ENCODE data around the gene HERC2.

HERC2 gene

DNA sequence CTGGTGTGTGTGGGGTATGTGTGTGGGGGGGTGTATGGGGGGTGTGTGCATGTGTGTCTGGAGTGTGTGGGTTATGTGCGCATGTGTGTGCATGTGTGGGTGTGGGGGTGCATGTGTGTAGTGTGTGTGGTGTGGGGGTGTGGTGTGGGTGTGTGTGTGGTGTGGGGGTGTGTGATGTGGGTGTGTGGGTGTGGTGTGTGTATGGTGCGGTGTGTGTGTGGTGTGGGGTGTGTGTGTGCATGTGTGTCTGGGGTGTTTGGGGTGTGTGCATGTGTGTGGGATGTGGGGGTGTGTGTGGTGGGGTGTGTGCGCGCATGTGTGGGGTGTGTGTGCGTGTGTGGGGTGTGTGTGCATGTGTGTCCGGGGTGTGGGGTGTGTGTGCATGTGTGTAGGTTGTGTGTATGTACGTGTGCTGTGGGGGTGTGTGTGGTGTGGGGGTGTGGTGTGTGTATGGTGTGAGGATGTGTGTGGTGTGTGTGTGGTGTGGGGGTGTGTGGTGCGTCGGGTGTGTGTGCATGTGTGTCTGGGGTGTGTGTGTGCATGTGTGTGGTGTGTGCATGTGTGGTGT lies 216.7 kb downstream of the HERC2 start:
- Histone ChIP-seq H3K9ac (ENCODE audit: low read length) (no peak overlapping the region), H3K36me3 (ENCODE audit: low read length) (no peaks in the 10 kb centered on the region), H3K27me3 (ENCODE audit: low read length) (no peaks in the 10 kb centered on the region), H3K4me2 (ENCODE audit: low read depth, low read length, poor library complexity, severe bottlenecking) (no peak overlapping the region), H2AFZ (ENCODE audit: low read depth, low read length, severe bottlenecking) (no peak overlapping the region), H3K9me2 (replicated peaks; ENCODE audit: insufficient read depth, low read length) (no peaks in the 10 kb centered on the region), H3K27ac (ENCODE audit: low read depth, low read length) (no peak overlapping the region), H3K9me3 (ENCODE audit: insufficient read depth, low read length) (no peaks in the 10 kb centered on the region), H3K4me3 (ENCODE audit: insufficient read depth, low read length, poor library complexity, severe bottlenecking) (no peak overlapping the region), H4K20me1 (ENCODE audit: low read depth, low read length) (no peaks in the 10 kb centered on the region), H3K79me2 (ENCODE audit: insufficient read depth, low read length) (no peaks in the 10 kb centered on the region), H3F3A (ENCODE audit: insufficient read depth) (no peaks in the 10 kb centered on the region)
- TF ChIP-seq EZH2phosphoT487 (conservative IDR thresholded peaks at IDR 0.05; ENCODE audit: low read length): no peak
- TF ChIP-seq, protein P1, sequence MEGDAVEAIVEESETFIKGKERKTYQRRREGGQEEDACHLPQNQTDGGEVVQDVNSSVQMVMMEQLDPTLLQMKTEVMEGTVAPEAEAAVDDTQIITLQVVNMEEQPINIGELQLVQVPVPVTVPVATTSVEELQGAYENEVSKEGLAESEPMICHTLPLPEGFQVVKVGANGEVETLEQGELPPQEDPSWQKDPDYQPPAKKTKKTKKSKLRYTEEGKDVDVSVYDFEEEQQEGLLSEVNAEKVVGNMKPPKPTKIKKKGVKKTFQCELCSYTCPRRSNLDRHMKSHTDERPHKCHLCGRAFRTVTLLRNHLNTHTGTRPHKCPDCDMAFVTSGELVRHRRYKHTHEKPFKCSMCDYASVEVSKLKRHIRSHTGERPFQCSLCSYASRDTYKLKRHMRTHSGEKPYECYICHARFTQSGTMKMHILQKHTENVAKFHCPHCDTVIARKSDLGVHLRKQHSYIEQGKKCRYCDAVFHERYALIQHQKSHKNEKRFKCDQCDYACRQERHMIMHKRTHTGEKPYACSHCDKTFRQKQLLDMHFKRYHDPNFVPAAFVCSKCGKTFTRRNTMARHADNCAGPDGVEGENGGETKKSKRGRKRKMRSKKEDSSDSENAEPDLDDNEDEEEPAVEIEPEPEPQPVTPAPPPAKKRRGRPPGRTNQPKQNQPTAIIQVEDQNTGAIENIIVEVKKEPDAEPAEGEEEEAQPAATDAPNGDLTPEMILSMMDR (IDR thresholded peaks at IDR 0.05; ENCODE audit: insufficient read depth, low read length, poor library complexity, severe bottlenecking): no peak

DNA sequence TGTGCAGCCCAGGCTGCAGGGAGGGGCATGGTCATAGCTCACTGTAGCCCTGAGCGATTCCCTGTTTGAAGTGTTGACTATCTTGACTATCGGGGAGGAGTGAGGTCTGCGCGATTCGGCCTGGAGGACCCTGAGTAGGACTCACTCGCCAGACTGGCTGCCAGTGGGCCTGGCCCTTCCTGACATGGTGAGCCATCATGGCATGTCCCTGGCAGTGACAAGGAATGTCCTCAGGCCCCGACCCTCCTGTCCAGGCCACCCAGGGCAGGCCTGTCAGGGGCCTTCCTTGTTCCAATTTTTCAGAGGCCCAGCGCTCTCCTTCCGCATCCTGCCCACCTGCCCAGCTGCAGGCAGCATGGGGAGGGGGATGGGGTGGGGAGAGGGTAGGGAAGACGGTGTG lies 217.7 kb downstream of the HERC2 start:
- H3K4me3 ChIP-seq (ENCODE audit: insufficient read depth, low read length, poor library complexity, severe bottlenecking): no peak overlapping the region
- H3K9ac ChIP-seq (ENCODE audit: low read length): no peak overlapping the region
- H3F3A ChIP-seq (ENCODE audit: insufficient read depth): no peaks in the 10 kb centered on the region
- H3K79me2 ChIP-seq (ENCODE audit: insufficient read depth, low read length): no peaks in the 10 kb centered on the region
- no peak for TF ChIP-seq EZH2phosphoT487 (conservative IDR thresholded peaks at IDR 0.05; ENCODE audit: low read length)
- TF ChIP-seq, protein P1 (IDR thresholded peaks at IDR 0.05; ENCODE audit: insufficient read depth, low read length, poor library complexity, severe bottlenecking): no peak
- no peaks in the 10 kb centered on the region for H4K20me1 ChIP-seq (ENCODE audit: low read depth, low read length)
- no peak overlapping the region for H3K4me2 ChIP-seq (ENCODE audit: low read depth, low read length, poor library complexity, severe bottlenecking)
- H3K27ac ChIP-seq (ENCODE audit: low read depth, low read length): no peak overlapping the region
- no peaks in the 10 kb centered on the region for H3K9me3 ChIP-seq (ENCODE audit: insufficient read depth, low read length)
- no peaks in the 10 kb centered on the region for H3K27me3 ChIP-seq (ENCODE audit: low read length)
- no peaks in the 10 kb centered on the region for H3K9me2 ChIP-seq (replicated peaks; ENCODE audit: insufficient read depth, low read length)
- no peaks in the 10 kb centered on the region for H3K36me3 ChIP-seq (ENCODE audit: low read length)
- no peak overlapping the region for H2AFZ ChIP-seq (ENCODE audit: low read depth, low read length, severe bottlenecking)

DNA sequence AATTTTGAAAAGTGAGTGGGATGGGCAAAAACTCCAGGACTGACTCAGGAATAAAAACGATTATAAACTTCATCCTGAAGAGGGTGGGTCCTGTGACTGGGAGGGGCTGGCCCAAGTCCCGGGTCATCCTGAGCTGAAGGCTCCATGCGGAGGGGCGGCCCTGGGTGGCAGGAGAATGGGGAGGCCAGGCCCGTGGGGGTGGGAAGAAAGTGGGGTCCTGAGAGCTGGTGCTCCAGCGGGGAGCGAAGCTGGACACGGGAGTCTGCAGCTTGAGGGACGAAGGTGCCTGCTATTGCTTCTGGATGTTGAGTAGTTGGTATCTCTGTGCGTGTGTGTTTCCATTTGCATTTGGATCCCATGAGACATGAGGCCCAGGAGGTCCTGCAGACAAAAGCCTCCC lies 218.1 kb downstream of the HERC2 start:
- no peak overlapping the region for H2AFZ ChIP-seq (ENCODE audit: low read depth, low read length, severe bottlenecking)
- no peak overlapping the region for H3K4me3 ChIP-seq (ENCODE audit: insufficient read depth, low read length, poor library complexity, severe bottlenecking)
- H3K9me2 ChIP-seq (replicated peaks; ENCODE audit: insufficient read depth, low read length): no peaks in the 10 kb centered on the region
- no peaks in the 10 kb centered on the region for H3K27me3 ChIP-seq (ENCODE audit: low read length)
- H3K79me2 ChIP-seq (ENCODE audit: insufficient read depth, low read length): no peaks in the 10 kb centered on the region
- H3K4me2 ChIP-seq (ENCODE audit: low read depth, low read length, poor library complexity, severe bottlenecking): no peak overlapping the region
- H3F3A ChIP-seq (ENCODE audit: insufficient read depth): no peaks in the 10 kb centered on the region
- no peak overlapping the region for H3K9ac ChIP-seq (ENCODE audit: low read length)
- H3K27ac ChIP-seq (ENCODE audit: low read depth, low read length): no peak overlapping the region
- no peaks in the 10 kb centered on the region for H3K36me3 ChIP-seq (ENCODE audit: low read length)
- TF ChIP-seq EZH2phosphoT487 (conservative IDR thresholded peaks at IDR 0.05; ENCODE audit: low read length): no peak
- TF ChIP-seq, protein P1 (IDR thresholded peaks at IDR 0.05; ENCODE audit: insufficient read depth, low read length, poor library complexity, severe bottlenecking): no peak
- no peaks in the 10 kb centered on the region for H3K9me3 ChIP-seq (ENCODE audit: insufficient read depth, low read length)
- no peaks in the 10 kb centered on the region for H4K20me1 ChIP-seq (ENCODE audit: low read depth, low read length)
